ENCODE results near the gene U2AF1L4.

DNA sequence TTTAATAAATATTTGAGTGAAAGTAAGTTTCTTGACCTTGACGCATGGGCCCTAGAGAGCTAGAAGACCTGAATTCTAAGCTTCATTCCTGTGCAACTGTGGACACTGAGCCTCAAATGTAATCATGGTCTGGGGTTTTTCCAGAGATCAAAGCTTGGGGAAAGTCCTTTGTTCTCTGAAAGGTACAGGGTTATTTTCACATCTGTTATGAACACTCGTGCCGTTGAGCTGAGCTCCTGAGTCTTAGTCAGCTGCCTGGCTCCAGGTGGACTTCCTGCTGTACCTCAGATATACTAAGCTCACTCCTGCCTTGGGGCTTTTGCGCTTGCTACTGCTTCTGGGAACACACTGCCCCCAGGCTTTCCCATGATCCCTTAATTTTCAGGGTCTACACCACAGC, 48.4 kb downstream of the U2AF1L4 start:
- TF ChIP-seq, protein P1, sequence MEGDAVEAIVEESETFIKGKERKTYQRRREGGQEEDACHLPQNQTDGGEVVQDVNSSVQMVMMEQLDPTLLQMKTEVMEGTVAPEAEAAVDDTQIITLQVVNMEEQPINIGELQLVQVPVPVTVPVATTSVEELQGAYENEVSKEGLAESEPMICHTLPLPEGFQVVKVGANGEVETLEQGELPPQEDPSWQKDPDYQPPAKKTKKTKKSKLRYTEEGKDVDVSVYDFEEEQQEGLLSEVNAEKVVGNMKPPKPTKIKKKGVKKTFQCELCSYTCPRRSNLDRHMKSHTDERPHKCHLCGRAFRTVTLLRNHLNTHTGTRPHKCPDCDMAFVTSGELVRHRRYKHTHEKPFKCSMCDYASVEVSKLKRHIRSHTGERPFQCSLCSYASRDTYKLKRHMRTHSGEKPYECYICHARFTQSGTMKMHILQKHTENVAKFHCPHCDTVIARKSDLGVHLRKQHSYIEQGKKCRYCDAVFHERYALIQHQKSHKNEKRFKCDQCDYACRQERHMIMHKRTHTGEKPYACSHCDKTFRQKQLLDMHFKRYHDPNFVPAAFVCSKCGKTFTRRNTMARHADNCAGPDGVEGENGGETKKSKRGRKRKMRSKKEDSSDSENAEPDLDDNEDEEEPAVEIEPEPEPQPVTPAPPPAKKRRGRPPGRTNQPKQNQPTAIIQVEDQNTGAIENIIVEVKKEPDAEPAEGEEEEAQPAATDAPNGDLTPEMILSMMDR (IDR thresholded peaks at IDR 0.05; ENCODE audit: extremely low read depth in 1 of 2, insufficient read depth in 1 of 2, low read depth in 1 of 2, low read length in 2 of 2), result no peak
- no peak for TF ChIP-seq POLR2A (IDR thresholded peaks at IDR 0.05; ENCODE audit: low read depth, low read length)
- TF ChIP-seq POLR2AphosphoS5 (IDR thresholded peaks at IDR 0.05; ENCODE audit: insufficient read depth, low read depth, low read length), result no peak
- no peak for TF ChIP-seq GATA2 (IDR thresholded peaks at IDR 0.05; ENCODE audit: insufficient read depth, insufficient read length, low read depth, low read length)
- TF ChIP-seq, protein P2, sequence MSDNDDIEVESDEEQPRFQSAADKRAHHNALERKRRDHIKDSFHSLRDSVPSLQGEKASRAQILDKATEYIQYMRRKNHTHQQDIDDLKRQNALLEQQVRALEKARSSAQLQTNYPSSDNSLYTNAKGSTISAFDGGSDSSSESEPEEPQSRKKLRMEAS (IDR thresholded peaks at IDR 0.05; ENCODE audit: insufficient read depth, insufficient read length), result no peak
